Measurements from ENCODE around the gene RPL29. TPM values are rescaled to one million over a fixed set of nuclear protein-coding genes. Genes with fewer than 3 reads are reported as not detected.

The RPL29 gene
- total RNA-seq, 2 experiments from 2014 or later, result 1,927 to 1,957 TPM

DNA sequence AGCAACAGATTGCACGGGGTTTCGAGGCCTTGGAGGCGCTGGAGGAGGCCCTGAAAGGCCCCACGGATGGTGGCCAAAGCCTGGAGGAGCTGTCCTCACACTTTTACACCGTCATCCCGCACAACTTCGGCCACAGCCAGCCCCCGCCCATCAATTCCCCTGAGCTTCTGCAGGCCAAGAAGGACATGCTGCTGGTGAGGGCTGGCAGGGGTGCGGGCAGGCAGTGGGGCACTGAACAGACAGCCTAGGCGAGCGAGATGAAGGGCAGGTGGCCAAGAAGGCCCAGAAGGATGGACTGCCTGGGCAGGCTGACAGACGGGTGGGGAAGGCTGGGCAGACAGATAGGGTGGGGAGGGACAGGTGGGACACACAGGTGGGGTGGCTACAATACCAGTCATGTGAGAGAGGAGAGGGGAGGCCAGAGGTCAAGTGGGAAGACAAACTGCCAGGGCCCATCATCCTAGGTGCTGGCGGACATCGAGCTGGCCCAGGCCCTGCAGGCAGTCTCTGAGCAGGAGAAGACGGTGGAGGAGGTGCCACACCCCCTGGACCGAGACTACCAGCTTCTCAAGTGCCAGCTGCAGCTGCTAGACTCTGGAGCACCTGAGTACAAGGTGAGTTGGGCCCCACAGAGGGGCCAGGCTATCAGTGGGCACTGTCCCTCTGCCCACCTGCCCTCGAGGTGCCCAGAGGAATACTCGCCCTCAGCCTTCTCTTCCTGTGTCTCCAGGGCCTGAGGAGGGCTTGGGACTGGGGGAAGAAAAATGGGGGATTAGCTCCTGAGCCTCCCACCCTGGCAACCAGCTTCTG is 50.5 kb downstream of the RPL29 start:
- H3K27ac Mint-ChIP-seq, result no peak overlapping the region
- H3K4me1 Mint-ChIP-seq (ENCODE audit: low read depth), result peaks cover 15% of the 10 kb centered on the region
- CTCF ChIA-PET, result interaction anchor here (1.1 to 1.8 kb wide), 2 partner anchors 9 to 25 kb away, joined by 3 to 6 read pairs; partner anchors contain the start of gene GPR62
- no peak for DNase-seq
- no peak overlapping the region for H3K4me3 Mint-ChIP-seq
- no peaks in the 10 kb centered on the region for H3K9me3 Mint-ChIP-seq
- peaks cover 5% of the 10 kb centered on the region for H3K36me3 Mint-ChIP-seq (ENCODE audit: low read depth)
- intact Hi-C loops (cut with micrococcal nuclease), result no loop called here
- no peaks in the 10 kb centered on the region for H3K27me3 Mint-ChIP-seq (ENCODE audit: low read depth)

- CTCF ChIA-PET, result interaction anchor here (1.1 to 1.8 kb wide), 3 partner anchors 10 to 57 kb away, joined by 3 to 6 read pairs (median 5); partner anchors contain the start of gene GPR62
- no peaks in the 10 kb centered on the region for H3K9me3 Mint-ChIP-seq
- H3K27ac Mint-ChIP-seq, result no peak overlapping the region
- H3K4me1 Mint-ChIP-seq (ENCODE audit: low read depth), result peaks cover 21% of the 10 kb centered on the region
- intact Hi-C loops (cut with micrococcal nuclease), result loop anchor here (5.0 kb wide), 2 partner anchors 333 to 442 kb away; partner anchors contain the start of genes DCAF1 and WDR82
- H3K4me3 Mint-ChIP-seq, result no peak overlapping the region
- H3K36me3 Mint-ChIP-seq (ENCODE audit: low read depth), result peaks cover 5% of the 10 kb centered on the region
- DNase-seq, result no peak
- H3K27me3 Mint-ChIP-seq (ENCODE audit: low read depth), result no peaks in the 10 kb centered on the region
Measured at GRCh38 chr3:51944451-51945021, 51.2 kb downstream of the RPL29 start.

Other genes with a start within 250 kb of the RPL29 start
- not detected for gene IQCF6, start 216.7 kb downstream of the RPL29 start, total RNA-seq
- gene IQCF2, start 134.3 kb downstream of the RPL29 start, total RNA-seq, result not detected
- gene IQCF5, start 120.3 kb downstream of the RPL29 start, total RNA-seq, result not detected
- not detected for gene IQCF1, start 92.5 kb downstream of the RPL29 start, total RNA-seq
- gene RRP9, start 54.0 kb downstream of the RPL29 start, total RNA-seq, result 10 to 100 TPM; 24.6 to 25.0 TPM
- 10 to 100 TPM in 1 of 2 experiments, 1 to 10 TPM in 1; 10.0 to 11.1 TPM for gene PARP3, start 53.5 kb downstream of the RPL29 start, total RNA-seq
- gene GPR62, start 40.5 kb downstream of the RPL29 start, total RNA-seq, result not detected
- gene PCBP4, start 28.4 kb downstream of the RPL29 start, total RNA-seq, result 1 to 10 TPM; 8.9 to 9.1 TPM
- gene ABHD14B, start 21.8 kb downstream of the RPL29 start, total RNA-seq, result 10 to 100 TPM; 81.8 to 85.8 TPM
- 1 to 10 TPM; 5.4 to 5.7 TPM for gene ABHD14A, start 20.8 kb downstream of the RPL29 start, total RNA-seq
- gene ACY1, start 12.4 kb downstream of the RPL29 start, total RNA-seq, result 10 to 100 TPM; 62.1 to 68.9 TPM
- 1 to 10 TPM; 8.2 to 9.1 TPM for gene DUSP7, start 60.7 kb upstream of the RPL29 start, total RNA-seq
- gene POC1A, start 158.5 kb upstream of the RPL29 start, total RNA-seq, result 10 to 100 TPM; 32.3 to 32.7 TPM
- 10 to 100 TPM; 35.7 to 37.8 TPM for gene ALAS1, start 202.3 kb upstream of the RPL29 start, total RNA-seq
- gene TLR9, start 229.8 kb upstream of the RPL29 start, total RNA-seq, result under 1 TPM; 0.62 to 0.89 TPM
- 10 to 100 TPM; 89.1 to 91.3 TPM for gene TWF2, start 243.3 kb upstream of the RPL29 start, total RNA-seq
- gene PPM1M, start 249.9 kb upstream of the RPL29 start, total RNA-seq, result 100 to 1,000 TPM; 107 to 108 TPM

Measured in activated naive CD4-positive, alpha-beta T cell treated with anti-CD3 and anti-CD28 coated beads for 36 hours (primary cell).